GM19328 (cell line): ENCODE results near the gene HAUS6.
A peak's percentile ranks its signal among the peaks of the same experiment; 100 is the strongest.
"Not testable (repeated sequence)": the region's sequence is repeated elsewhere in the genome, so short reads cannot be mapped to it uniquely, and the experiment has no call there.

Source experiments
- ATAC-seq: cut with Tn5 transposase; IDR thresholded peaks from one replicate; pipeline ENCODE4 v1.9.1; 2021; ENCODE audit warnings: mild to moderate bottlenecking, moderate library complexity; ENCODE audit not compliant: unreplicated experiment

HAUS6 gene, protein sequence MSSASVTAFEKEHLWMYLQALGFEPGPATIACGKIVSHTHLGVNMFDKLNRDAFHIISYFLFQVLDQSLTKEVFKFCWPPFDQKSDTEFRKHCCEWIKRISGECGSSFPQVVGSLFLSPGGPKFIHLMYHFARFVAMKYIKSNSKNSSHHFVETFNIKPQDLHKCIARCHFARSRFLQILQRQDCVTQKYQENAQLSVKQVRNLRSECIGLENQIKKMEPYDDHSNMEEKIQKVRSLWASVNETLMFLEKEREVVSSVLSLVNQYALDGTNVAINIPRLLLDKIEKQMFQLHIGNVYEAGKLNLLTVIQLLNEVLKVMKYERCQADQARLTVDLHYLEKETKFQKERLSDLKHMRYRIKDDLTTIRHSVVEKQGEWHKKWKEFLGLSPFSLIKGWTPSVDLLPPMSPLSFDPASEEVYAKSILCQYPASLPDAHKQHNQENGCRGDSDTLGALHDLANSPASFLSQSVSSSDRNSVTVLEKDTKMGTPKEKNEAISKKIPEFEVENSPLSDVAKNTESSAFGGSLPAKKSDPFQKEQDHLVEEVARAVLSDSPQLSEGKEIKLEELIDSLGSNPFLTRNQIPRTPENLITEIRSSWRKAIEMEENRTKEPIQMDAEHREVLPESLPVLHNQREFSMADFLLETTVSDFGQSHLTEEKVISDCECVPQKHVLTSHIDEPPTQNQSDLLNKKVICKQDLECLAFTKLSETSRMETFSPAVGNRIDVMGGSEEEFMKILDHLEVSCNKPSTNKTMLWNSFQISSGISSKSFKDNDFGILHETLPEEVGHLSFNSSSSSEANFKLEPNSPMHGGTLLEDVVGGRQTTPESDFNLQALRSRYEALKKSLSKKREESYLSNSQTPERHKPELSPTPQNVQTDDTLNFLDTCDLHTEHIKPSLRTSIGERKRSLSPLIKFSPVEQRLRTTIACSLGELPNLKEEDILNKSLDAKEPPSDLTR

DNA sequence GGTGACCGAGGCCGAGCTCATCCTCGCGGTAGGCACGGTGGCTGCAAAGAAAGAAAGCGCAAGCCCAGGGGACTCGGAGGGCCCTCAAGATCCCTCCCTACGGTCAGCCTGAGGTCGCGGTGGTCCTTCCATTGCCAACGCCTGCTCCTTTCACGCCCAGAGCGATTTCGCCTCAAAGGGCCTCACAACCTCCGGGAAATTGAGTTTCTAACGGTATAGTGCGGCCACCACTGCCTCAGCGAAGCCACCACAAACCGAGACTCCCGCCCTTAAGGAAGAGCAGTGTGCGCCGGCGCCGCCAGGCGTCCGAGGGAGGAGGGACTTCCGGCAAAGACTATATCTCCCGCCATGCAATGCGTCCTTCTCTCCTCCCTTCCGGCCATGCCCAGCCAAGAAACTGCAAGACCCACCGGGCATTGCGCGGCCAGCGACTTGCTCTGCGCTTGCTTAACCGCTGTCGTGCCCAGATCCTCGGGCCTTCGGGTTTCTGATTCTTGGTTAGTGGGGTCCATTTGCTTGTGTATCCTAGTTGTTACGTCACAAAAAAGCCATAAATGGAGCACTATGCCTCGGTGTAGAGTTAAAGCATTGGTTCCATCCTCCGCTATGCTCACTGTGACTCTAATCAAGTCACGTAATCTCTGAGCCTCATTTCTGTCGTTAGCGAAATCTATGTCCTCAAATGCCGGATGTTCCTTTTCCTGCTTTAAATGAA lies at the start of gene HAUS6:
HAUS6 (minus strand) TSS at position 274 of the 715 bp plus-strand sequence; CDS start at position 21, 253 bp downstream.
- peak; percentile 98 for ATAC-seq

DNA sequence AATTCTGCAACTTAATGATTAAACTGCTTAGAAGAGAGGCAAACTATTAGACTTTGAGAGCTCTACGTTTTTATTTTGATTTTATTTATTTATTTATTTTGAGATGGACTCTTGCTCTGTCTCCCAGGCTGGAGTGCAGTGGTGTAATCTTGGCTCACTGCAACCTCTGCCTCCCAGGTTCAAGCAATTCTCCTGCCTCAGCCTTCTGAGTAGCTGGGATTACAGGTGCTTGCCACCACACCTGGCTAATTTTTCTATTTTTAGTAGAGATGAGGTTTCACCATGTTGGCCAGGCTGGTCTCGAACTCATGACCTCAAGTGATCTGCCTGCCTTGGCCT lies 49.4 kb upstream of the HAUS6 start:
- ATAC-seq: not testable (repeated sequence)

DNA sequence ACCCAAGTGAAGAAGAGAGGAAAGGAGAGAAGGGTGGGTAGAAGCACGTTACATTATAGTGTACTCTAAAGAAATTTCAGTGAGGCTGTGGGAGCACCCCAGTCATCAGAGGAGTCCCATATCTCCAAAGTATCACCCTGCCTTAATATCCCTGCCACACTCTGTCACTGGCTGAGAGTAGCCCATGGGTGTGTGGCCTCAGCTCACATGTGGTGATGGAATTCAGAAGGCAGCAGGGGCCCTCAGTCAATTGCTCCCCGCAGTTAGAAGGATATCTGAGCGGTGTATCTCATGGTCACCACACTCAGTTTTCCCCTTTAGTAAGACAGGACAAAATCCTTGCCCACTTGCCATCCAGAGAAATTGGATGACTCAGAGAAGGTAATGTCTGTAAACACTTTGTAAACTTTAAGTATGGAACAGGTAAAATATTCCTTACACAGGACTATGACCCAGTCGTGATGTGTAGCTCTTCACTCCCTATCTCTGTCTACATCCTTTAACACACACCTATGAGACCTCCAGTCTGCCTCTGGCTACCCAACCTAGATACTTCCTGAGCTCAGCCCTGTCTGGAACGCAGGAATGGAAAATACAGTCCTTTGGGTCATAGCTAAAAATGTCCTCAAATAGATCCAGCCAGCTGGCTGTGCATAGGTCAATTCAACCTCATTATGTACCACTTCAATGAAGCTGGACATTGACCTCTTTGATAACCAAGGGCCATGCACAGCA lies 48.9 kb upstream of the HAUS6 start:
- no peak for ATAC-seq

DNA sequence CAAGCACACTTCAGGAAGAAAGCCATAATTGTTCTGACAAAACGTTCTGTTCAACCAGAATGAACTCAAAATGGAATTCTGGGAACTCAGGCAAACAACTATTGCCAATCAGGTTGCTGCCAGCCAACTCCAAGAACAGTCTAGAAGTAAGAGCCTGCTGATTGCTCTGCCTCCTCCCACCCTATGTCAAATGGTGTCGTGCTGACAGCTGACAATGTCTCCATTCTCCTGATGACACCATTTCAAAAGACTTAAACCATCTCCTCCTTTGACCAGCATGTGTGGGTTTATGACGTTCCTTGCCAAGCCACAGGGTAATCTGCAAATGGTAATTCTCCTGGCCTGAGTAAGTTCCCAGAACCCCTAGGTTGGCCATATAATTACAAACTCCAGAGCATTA lies 46.5 kb upstream of the HAUS6 start:
- ATAC-seq: no peak

DNA sequence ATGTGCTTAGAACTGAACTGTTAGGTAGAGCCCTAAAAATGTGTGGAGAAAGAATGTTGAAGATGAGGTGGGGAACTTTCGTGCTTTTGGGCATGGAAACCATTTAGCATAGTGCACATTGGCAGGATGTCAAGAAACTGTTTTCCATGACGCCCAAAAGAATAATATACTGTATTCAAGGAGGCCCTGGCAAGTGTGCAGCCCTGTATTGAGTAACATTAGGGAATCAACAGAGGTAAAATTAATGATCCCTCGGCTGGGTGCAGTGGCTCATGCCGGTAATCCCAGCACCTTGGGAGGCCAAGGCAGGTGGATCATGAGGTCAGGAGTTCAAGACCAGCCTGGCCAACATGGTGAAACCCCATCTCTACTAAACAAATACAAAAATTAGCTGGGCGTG lies 45.5 kb upstream of the HAUS6 start:
- ATAC-seq: no peak

DNA sequence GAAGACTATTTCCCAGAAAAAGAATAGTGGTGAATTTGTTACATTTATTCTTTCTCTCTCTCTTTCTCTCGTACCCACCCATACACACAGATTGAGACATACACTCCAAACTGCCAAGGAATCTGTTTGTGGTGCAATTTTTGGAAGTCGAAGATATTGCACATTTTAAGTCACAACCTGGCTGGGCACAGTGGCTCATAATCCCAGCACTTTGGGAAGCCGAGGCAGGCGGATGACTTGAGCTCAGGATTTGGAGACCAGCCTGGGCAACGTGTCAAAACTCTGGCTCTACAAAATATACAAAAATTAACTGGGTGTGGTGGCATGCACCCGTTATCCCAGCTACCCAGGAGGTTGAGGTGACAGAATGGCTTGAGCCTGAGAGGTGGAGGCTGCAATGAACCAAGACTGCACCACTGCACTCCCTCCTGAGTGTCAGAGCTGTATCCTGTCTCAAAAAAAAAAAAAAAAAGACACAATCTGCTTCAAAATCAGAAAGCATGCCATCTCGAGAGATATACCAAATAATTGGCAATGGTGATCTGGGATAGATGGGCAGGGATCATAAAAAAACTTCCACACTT lies 43.8 kb upstream of the HAUS6 start:
- ATAC-seq: no peak

DNA sequence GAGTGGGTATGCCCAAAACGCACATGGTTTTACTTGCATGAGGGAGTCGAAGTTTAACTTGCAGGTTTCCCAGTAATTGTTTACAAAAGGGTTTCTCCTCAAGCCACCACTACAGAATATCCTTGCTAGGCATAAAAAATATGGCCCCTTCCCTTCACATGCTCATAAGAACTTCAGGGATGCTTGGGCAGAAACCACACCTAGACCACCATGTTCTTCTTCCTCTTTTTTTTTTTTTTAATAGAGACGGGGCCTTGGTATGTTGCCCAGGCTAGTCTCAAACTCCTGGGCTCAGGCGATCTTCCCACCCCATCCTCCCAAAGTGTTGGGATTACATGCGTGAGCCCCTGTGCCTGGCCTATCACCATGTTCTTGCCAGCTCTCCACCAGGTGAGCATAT lies 43.2 kb upstream of the HAUS6 start:
- no peak for ATAC-seq

DNA sequence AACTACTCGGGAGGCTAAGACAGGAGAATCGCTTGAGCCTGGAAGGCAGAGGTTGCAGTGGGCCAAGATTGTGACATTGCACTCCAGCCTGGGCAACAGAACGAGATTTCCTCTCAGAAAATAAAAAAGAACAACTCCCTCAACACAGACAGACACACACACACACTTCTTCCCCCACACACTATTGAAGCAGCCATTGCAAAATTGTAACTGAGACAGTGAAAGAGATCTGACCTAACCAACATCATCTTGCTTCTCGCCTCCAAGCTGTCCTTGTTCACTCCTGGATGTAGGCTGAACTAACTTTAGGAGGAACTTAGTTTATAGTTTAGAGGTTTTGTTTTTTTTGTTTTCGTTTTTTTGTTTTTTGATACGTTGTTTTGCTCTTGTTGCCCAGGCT lies 37.6 kb upstream of the HAUS6 start:
- ATAC-seq: no peak

DNA sequence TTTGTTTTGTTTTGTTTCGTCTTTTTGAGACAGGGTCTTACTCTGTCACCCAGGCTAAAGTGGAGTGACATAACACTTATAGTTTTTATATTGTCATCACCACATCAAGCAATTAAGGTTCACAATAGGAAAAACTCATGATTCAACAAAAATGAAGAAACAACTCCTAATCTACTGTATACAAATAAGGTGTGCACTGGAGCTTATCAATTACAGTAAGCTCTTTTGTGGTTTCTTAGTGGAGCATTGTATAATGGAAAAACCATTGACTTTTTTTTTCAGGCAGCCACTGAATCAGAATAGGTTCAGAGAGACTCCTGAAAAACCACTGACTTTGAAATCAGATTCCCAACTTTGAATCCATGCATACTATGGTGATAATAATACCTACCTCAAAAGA lies 35.4 kb upstream of the HAUS6 start:
- no peak for ATAC-seq

DNA sequence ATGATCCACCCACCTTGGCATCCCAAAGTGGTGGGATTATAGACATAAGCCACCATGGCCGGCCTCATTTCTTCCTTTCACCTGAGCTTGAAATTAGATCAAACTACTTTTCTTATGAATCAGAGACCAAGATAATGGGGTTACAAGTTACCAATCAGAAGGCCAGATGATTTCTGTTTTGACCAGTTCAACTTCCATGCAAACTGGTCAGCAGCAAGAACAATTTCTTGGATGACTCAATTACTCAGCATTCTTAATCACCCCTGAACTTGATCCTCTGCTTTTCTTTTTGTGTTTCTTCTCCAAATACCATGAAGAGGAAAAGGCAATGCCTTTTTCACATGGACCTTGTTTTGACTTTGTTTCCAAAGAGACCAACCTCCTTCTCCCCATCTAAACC lies 34.6 kb upstream of the HAUS6 start:
- ATAC-seq: no peak

DNA sequence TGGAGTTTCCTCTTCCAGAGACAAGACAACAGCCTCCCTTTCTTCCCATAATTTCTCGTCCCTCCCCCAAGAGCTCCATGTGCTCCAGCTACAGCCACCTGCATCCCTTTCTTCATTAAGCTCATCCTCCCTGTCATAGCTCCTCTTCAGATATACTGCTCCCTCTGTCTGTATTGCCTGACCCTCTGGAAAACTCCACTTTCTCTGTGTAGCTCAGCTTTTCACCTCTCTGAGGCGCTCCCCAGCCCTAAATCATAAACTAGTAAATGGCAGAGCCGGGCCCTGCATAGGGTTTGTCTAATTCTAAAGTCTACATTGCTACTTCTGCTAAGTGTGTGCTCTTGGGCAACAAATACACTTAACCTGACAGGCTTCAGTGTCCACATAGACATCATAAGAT lies 33.4 kb upstream of the HAUS6 start:
- no peak for ATAC-seq

DNA sequence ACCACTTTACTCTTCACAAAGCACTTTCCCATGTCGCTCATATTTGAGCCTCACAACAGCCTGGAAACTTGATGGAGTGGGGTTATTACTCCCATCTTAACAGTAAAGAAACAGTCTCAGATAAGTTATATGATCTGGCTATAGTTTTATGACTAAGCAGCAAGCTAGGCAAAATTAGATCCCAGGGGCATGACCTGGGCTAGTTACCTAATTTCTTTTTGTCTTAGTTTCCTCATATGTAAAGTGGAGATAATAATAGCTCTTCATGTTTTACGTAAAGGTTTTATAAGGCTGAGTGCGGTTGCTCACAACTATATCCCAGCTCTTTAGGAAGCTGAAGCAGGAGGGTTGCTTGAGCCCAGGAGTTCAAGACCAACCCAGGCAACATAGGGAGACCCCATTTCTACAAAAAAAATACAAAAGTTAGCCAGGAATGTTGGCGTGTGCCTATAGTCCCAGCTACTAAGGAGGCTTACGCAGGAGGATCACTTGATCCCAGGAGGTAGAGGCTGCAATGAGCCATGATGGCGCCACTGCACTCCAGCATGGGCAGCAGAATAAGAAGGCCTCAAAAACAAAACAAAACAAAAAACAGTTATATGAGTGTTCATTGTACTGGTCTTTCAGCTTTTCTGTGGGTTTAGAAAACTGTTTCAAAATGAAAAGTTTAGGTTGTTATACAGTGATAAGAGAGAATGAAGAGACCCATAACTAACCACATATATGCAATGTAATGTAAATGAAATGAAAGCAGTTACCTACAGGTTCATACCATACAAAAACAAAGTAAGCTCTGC lies 31.0 kb upstream of the HAUS6 start:
- no peak for ATAC-seq

DNA sequence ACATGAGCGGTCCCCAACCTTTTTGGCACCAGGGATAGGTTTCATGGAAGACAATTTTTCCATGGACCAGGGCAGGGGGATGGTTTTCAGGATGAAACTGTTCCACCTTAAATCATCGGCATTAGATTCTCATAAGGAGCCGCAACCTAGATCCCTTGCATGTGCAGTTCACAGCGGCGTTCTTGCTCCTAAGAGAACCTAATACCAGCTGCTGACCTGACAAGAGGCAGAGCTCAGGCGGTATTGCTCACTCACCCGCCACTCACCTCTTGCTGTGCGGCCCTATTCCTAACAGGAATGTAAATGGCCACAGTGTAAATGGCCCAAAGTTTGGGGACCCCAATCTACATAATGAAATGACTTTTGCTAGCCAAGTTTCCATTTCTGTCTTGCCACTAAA lies 27.7 kb upstream of the HAUS6 start:
- ATAC-seq: no peak

DNA sequence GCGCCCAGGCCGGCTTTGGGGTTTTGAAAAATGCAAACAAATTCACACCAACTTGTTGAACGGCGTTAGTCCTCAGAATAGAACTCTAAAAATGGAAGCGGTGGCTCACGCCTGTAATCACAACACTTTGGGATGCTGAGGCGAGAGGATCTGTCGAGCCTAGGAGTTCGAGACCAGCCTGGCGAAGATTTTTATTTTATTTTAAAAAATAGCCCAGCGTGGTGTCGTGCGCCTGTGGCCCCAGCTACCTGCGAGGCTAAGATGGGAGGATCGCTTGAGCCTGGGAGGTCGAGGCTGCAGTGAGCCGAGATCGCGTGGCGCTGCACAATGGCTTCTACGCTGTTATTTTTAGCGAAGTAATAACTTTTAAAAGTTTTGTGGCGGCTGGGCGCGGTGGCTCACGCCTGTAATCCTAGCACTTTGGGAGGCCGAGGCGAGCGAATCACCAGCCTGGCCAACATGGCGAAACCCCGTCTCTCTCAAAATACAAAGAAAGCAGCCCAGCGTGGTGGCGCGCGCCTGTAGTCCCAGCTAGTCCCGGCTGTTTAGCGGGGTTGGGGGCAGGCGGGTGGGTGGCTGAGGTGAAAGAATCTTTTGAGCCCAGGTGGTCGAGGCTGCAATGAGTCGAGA lies 25.3 kb upstream of the HAUS6 start:
- ATAC-seq: peak; percentile 4

DNA sequence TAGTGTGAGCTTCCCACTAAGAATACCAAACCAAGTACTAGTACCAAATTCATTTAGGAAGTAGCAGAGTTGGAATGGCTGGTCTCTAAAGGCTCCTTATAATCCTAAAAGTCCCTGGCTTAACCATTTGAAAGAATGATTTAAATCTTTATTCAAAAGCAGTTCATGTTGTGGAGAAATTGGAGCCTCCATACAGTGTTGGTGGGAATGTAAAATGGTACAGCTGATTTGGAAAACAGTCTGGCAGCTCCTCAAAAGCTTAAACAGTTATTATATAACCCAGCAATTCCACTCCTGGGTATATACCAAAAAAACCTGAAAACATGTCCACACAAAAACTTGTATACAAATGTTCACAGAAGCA lies 21.7 kb upstream of the HAUS6 start:
- ATAC-seq: no peak

DNA sequence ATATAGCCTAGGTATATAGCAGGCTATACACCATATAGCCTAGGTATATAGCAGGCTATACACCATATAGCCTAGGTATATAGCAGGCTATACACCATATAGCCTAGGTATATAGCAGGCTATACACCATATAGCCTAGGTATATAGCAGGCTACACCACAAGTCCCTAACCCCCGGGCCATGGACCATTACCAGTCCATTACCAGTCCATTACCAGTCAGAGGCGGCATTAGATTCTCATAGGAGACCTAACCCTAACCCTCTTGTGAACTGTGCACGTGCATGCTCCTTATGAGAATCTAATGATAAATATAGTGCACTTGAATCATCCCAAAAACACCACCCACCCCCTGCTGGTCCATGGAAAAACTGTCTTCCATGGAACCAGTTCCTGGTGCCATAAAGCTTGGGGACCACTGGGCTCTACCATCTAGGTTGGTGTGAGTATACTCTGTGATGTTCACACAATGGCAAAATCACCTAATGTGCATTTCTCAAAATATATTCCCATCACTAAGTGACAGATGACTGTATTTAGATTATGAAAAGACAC lies 19.9 kb upstream of the HAUS6 start:
- ATAC-seq: no peak

DNA sequence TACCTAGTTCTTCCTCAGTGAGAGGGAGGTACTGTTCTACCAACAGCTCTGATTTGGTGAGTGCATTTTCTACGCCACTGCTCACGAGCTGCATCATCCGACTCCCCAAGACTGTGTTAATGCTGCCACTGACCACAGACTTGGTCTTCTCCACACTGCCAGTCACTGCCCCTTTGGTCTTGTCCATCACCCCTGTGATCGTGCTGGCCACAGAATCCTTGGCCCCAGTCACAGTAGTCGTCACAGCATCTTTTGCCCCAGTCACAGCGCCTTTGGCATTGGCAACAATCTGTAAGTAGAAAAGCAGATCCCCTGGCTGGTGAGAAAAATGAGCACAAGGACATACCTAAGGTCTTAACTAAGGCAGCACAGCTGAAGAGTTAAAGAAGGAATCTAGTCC lies 18.2 kb upstream of the HAUS6 start:
- no peak for ATAC-seq

DNA sequence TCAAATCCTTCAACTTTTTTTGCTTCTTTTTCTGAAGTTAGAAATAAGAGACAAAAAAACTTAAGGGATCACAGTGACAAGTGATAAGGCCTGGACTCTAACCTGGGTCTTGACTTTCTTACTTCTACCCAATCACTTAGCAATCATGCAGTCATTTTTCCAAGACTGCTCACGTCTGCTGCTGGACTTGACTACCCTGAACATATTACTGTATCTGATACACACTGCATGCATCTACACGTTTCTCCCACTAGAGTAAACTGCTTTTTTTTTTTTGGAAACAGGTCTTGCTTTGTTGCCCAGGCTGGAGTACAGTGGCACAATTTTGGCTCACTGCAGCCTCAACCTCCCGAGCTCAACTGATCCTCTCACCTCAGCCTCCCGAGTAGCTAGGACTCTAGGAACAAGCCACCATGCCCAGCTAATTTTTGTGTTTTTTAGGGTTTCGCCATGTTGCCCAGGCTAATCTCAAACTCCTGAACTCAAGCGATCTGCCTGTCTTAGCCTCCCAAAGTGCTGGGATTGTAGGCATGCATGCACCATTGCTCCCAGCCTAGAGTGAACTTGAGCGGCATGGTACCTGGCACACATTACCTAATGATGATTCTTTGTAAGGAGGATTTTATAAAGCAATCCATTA lies 17.2 kb upstream of the HAUS6 start:
- no peak for ATAC-seq
